ENCODE results near the gene GPR173.

GRCh38 chrX:53088136-53088974, 39.8 kb downstream of the GPR173 start:
- TF ChIP-seq CTCF (IDR thresholded peaks at IDR 0.05) (no peak), POLR2A (IDR thresholded peaks at IDR 0.05) (no peak)
